Activated CD4-positive, alpha-beta T cell treated with anti-CD3 and anti-CD28 coated beads, Interleukin-2, amount 10 ng/mL, durations not matched to agents 7 days and 5 days (primary cell): ENCODE results near the gene ZNHIT3. TPM values are rescaled to one million over a fixed set of nuclear protein-coding genes. Genes with fewer than 3 reads are reported as not detected.
A peak's percentile ranks its signal among the peaks of the same experiment; 100 is the strongest.
"Not testable (repeated sequence)": the region's sequence is repeated elsewhere in the genome, so short reads cannot be mapped to it uniquely, and the experiment has no call there.

Source experiments
- CTCF ChIA-PET: fragments of 350-600 bp; sonication (Branson Sonifier 250); formaldehyde crosslinking; loops from one replicate; lab custom pipeline; 2021; ENCODE audit warnings: antibody characterized with exemption; lab: Charles Lee
- POLR2A ChIA-PET: fragments of 350-600 bp; sonication (Branson Sonifier 250); formaldehyde crosslinking; loops from one replicate; lab custom pipeline; 2021; ENCODE audit warnings: antibody characterized with exemption; lab: Charles Lee
- DNase-seq: peaks from one replicate; pipeline ENCODE4 v3.0.0-alpha.2; 2020
- H3K27ac Mint-ChIP-seq: one replicate; pipeline ENCODE4 v1.8.0; 2021; ENCODE audit warnings: mild to moderate bottlenecking, moderate library complexity, mixed read lengths
- H3K27me3 Mint-ChIP-seq: one replicate; pipeline ENCODE4 v1.8.0; 2021; ENCODE audit warnings: mixed read lengths
- H3K36me3 Mint-ChIP-seq: one replicate; pipeline ENCODE4 v1.8.0; 2021; ENCODE audit warnings: low read depth, mixed read lengths
- H3K4me1 Mint-ChIP-seq: one replicate; pipeline ENCODE4 v1.8.0; 2021; ENCODE audit warnings: mixed read lengths
- H3K4me3 Mint-ChIP-seq: one replicate; pipeline ENCODE4 v1.8.0; 2021; ENCODE audit warnings: mild to moderate bottlenecking, moderate library complexity, mixed read lengths
- H3K9me3 Mint-ChIP-seq: one replicate; pipeline ENCODE4 v1.8.0; 2021; ENCODE audit warnings: mixed read lengths
- total RNA-seq, 2 experiments: library from RNA; stranded (reverse); gene quantifications; one replicate each; pipeline ENCODE4 v1.2.3, GENCODE V29; 2021

The ZNHIT3 gene
- total RNA-seq, 2 experiments from 2014 or later: 35.2 to 36.0 TPM

DNA sequence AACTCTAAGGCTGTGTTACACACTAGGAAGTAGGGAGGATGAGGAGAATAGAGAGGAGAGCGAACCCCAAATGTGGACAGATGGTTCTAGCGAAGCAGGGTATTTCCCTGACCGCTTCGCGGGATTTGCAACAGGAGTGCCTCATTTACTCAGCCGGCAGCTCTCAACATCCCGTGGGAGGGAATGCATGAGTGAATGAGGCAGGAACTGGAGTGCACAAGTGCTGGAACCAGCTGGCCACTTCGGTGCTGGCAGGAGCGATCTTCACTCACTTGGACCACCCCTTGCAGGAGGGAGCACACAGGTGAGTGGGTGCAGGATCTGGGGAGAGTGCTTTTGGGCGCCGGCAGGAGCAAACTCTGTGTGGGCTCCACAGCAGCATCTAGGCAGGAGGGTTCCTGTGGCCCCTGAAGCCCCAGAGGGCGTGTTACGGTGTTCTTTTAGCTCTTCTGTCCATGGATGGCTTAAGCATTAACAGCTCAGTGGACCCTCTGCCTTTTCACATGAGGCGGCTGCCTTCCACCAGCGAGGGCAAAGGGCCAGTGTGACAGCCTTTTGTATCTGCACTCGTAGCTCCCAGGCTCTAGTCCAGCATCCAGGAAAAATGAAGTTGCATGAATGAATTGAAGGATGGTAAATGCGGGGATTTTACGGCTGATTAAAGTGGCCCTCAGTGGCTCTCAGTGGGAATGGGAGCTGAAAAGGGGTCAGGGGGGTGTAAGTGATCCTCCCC, 17.4 kb upstream of the ZNHIT3 start:
- POLR2A ChIA-PET: no interaction called here
- Mint-ChIP-seq H3K27me3 (peaks cover 17% of the 10 kb centered on the region), H3K9me3 (no peaks in the 10 kb centered on the region), H3K27ac (no peak overlapping the region), H3K4me1 (no peaks in the 10 kb centered on the region), H3K4me3 (no peak overlapping the region), H3K36me3 (no peaks in the 10 kb centered on the region)
- no peak for DNase-seq
- CTCF ChIA-PET: interaction anchor here (3.3 kb wide), 1 partner anchor 14 kb away, joined by 10 read pairs; no protein-coding TSS in a partner anchor

DNA sequence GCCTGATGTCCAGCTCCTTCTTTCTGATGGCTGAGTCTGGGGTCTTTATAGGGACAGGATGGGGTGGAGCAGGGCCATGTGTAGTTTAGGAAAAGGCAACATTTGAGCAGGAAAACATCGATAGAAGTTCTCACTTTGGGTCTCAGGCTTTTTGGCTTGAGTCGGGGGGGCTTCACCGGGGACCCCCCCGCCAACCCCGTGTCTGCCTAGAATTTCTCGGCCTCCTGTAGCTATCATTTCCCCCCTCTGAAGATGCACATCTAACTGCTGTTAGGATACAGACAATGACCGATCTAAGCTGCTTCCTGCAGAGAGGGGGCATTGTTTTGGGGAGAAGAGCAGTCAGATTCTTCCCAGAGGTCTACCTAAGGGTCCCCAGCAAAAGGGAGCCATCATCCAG, 16.7 kb upstream of the ZNHIT3 start:
- POLR2A ChIA-PET: no interaction called here
- CTCF ChIA-PET: interaction anchor here (3.3 kb wide), 1 partner anchor 13 kb away, joined by 10 read pairs; no protein-coding TSS in a partner anchor
- H3K4me3 Mint-ChIP-seq: no peak overlapping the region
- DNase-seq: no peak
- no peaks in the 10 kb centered on the region for H3K9me3 Mint-ChIP-seq
- peaks cover 19% of the 10 kb centered on the region for H3K27me3 Mint-ChIP-seq
- H3K36me3 Mint-ChIP-seq: no peaks in the 10 kb centered on the region
- H3K4me1 Mint-ChIP-seq: no peaks in the 10 kb centered on the region
- H3K27ac Mint-ChIP-seq: no peak overlapping the region

DNA sequence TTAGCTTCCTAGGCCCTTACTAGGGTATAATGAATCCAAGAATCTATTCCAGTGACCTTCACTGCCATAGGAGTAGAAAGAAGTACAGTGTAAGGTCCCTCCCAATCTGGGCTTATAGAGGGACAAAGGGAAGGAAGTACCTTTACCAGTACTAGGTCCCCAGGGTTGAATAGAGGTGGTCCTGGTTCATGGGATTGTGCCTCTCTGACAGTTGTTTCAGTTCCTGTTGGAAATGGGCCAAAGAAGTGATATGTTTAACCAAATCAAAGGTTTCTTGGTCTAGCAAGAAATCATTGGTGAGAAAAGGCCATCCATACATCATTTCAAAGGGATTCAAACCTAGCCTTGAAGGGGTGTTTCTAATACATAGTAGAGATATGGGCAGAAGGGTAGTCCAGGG, 16.0 kb upstream of the ZNHIT3 start:
- DNase-seq: no peak
- H3K27me3 Mint-ChIP-seq: peaks cover 18% of the 10 kb centered on the region
- no peak overlapping the region for H3K4me3 Mint-ChIP-seq
- no peaks in the 10 kb centered on the region for H3K9me3 Mint-ChIP-seq
- ChIA-PET POLR2A (no interaction called here), CTCF (interaction anchor here (3.3 kb wide), 1 partner anchor 12 kb away, joined by 10 read pairs; no protein-coding TSS in a partner anchor)
- H3K27ac Mint-ChIP-seq: no peak overlapping the region
- H3K36me3 Mint-ChIP-seq: no peaks in the 10 kb centered on the region
- no peaks in the 10 kb centered on the region for H3K4me1 Mint-ChIP-seq

GRCh38 chr17:36474571-36474970, 11.9 kb upstream of the ZNHIT3 start:
- no peak for DNase-seq
- H3K9me3 Mint-ChIP-seq: no peaks in the 10 kb centered on the region
- ChIA-PET CTCF (no interaction called here), POLR2A (no interaction called here)
- no peak overlapping the region for H3K4me3 Mint-ChIP-seq
- H3K27me3 Mint-ChIP-seq: peaks cover 23% of the 10 kb centered on the region
- H3K27ac Mint-ChIP-seq: no peak overlapping the region
- H3K4me1 Mint-ChIP-seq: no peaks in the 10 kb centered on the region
- H3K36me3 Mint-ChIP-seq: no peaks in the 10 kb centered on the region

GRCh38 chr17:36475346-36475970, 11.0 kb upstream of the ZNHIT3 start:
- H3K27ac Mint-ChIP-seq: no peak overlapping the region
- H3K36me3 Mint-ChIP-seq: no peaks in the 10 kb centered on the region
- POLR2A ChIA-PET: no interaction called here
- H3K4me3 Mint-ChIP-seq: no peak overlapping the region
- DNase-seq: no peak
- H3K27me3 Mint-ChIP-seq: peaks cover 26% of the 10 kb centered on the region
- CTCF ChIA-PET: no interaction called here
- no peaks in the 10 kb centered on the region for H3K4me1 Mint-ChIP-seq
- no peaks in the 10 kb centered on the region for H3K9me3 Mint-ChIP-seq

GRCh38 chr17:36481829-36482228, 4.7 kb upstream of the ZNHIT3 start:
- Mint-ChIP-seq H3K4me3 (no peak overlapping the region), H3K4me1 (peaks cover 31% of the 10 kb centered on the region), H3K9me3 (no peaks in the 10 kb centered on the region), H3K27ac (no peak overlapping the region), H3K36me3 (peaks cover 2% of the 10 kb centered on the region), H3K27me3 (peaks cover 28% of the 10 kb centered on the region)
- ChIA-PET POLR2A (no interaction called here), CTCF (interaction anchor here (0.6 to 1.9 kb wide), 2 partner anchors 10 to 19 kb away, joined by 4 to 13 read pairs; no protein-coding TSS in a partner anchor)
- no peak for DNase-seq

DNA sequence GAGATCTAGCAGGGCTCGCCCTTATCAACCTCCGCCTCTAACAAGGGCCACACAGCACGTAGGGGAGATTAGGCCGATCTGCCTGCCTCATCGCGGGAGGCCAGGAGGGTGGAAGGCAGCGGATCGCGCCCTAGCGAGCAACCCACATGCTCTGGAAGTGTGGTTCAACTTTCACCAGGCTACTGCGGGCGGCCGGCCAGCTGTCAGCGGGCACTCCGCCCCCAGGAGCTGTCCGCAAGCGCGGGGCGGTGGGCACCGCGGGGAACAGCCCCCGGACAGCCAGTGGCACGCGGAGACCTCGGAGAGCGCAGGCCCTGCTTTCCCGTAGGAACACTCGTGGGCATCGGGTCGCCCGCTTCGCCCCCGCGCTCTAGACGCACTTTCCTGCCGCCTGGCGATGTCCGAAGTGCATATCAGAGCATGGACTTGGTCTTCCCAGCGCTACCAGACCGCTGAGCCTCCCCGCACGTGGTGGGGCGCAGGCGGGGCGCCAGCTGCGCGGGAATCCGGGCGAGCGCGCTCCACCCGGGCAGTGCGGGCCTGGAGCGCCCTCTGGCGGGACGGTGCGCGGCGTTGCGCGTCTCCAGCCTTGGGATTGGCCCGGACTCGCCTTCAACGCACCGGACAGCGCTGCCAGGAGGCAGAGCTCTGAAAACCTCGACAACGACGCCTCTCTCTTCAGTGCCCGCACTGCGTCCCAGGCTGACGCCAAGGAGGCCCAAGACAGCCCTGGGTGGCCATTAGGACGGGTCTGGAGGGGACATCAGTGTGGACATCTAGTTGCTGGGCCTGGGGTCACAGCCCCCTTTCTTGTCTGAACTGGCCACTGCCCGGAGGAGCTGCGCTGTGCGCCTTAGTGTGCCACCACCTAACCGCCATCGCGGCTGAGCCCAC, 3.6 kb upstream of the ZNHIT3 start:
- no peaks in the 10 kb centered on the region for H3K9me3 Mint-ChIP-seq
- peaks cover 22% of the 10 kb centered on the region for H3K27me3 Mint-ChIP-seq
- ChIA-PET CTCF (interaction anchor here (0.5 to 1.9 kb wide), 9 partner anchors 9 to 844 kb away, joined by 3 to 13 read pairs (median 4); no protein-coding TSS in a partner anchor), POLR2A (no interaction called here)
- peaks cover 2% of the 10 kb centered on the region for H3K36me3 Mint-ChIP-seq
- peak; percentile 78 for DNase-seq
- H3K27ac Mint-ChIP-seq: peak overlapping the region; percentile 19
- peak overlapping the region; percentile 49 for H3K4me3 Mint-ChIP-seq
- peaks cover 40% of the 10 kb centered on the region for H3K4me1 Mint-ChIP-seq

GRCh38 chr17:36484021-36484420, 2.5 kb upstream of the ZNHIT3 start:
- H3K27me3 Mint-ChIP-seq: peaks cover 19% of the 10 kb centered on the region
- H3K9me3 Mint-ChIP-seq, H3K36me3 Mint-ChIP-seq, DNase-seq, H3K4me3 Mint-ChIP-seq, POLR2A ChIA-PET: not testable (repeated sequence)
- H3K4me1 Mint-ChIP-seq: peaks cover 44% of the 10 kb centered on the region
- peak overlapping the region; percentile 21 for H3K27ac Mint-ChIP-seq
- CTCF ChIA-PET: interaction anchor here (1.0 to 1.2 kb wide), 3 partner anchors 14 to 291 kb away, joined by 3 to 4 read pairs (median 3); no protein-coding TSS in a partner anchor

GRCh38 chr17:36485027-36485426, 1.5 kb upstream of the ZNHIT3 start:
- CTCF ChIA-PET: interaction anchor here (0.6 kb wide), 1 partner anchor 38 kb away, joined by 4 read pairs; no protein-coding TSS in a partner anchor
- Mint-ChIP-seq H3K27me3 (peaks cover 17% of the 10 kb centered on the region), H3K9me3 (no peaks in the 10 kb centered on the region), H3K36me3 (peaks cover 11% of the 10 kb centered on the region), H3K4me1 (peaks cover 49% of the 10 kb centered on the region), H3K4me3 (peak overlapping the region; percentile 94), H3K27ac (peak overlapping the region; percentile 9)
- POLR2A ChIA-PET: no interaction called here
- no peak for DNase-seq

DNA sequence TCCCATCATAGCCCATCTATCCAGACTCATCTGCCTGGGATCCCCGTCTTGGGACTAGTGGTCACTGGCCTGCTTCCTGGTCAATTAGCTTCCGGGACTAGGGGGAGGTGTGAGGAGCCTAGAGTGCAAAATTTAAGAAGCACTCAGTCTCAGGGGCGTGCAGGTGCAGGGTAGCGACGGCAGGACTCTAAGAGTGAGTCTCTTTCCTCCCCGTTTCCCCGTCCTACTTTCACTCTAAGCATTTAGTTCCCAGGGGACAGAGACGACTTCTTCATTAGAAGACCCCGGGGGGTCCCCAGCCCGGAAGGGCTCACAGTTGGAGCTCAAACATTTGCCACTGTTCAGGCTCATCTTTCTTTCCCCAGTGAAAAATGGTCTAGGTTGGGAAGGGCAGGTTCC, 677 bp upstream of the ZNHIT3 start:
- Mint-ChIP-seq H3K27me3 (peaks cover 14% of the 10 kb centered on the region), H3K27ac (peak overlapping the region; percentile 98), H3K9me3 (no peaks in the 10 kb centered on the region), H3K36me3 (peaks cover 15% of the 10 kb centered on the region), H3K4me1 (peaks cover 53% of the 10 kb centered on the region), H3K4me3 (peak overlapping the region; percentile 94)
- no peak for DNase-seq
- ChIA-PET POLR2A (interaction anchor here (0.7 kb wide), 1 partner anchor 13 kb away, joined by 3 read pairs; no protein-coding TSS in a partner anchor), CTCF (no interaction called here)

GRCh38 chr17:36493956-36494355, 7.5 kb downstream of the ZNHIT3 start:
- no peak for DNase-seq
- H3K4me3 Mint-ChIP-seq: no peak overlapping the region
- peaks cover 15% of the 10 kb centered on the region for H3K4me1 Mint-ChIP-seq
- H3K36me3 Mint-ChIP-seq: peaks cover 55% of the 10 kb centered on the region
- H3K9me3 Mint-ChIP-seq: no peaks in the 10 kb centered on the region
- H3K27ac Mint-ChIP-seq: no peak overlapping the region
- no peaks in the 10 kb centered on the region for H3K27me3 Mint-ChIP-seq
- POLR2A ChIA-PET: no interaction called here
- CTCF ChIA-PET: interaction anchor here (1.2 kb wide), 1 partner anchor 12 kb away, joined by 3 read pairs; no protein-coding TSS in a partner anchor

DNA sequence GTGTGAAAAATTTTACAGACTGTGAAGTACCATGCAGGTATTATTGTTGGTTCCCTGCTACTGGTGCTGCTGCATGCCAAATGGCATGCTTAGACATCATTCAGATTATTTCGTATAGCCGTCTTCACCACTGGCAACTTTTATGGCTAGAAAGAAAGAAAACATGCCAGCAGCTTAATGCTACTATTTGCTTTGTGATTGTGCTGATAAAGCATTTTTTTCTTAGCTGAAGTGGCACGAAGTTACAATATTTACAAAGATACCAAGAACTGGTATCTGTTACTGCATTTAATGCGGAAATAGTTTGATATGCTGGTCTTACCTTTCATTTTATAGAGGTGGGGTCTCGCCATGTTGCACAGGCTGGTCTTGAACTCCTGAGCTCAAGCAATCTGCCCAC, 8.2 kb downstream of the ZNHIT3 start:
- POLR2A ChIA-PET: interaction anchor here (0.6 kb wide), 1 partner anchor 11 kb away, joined by 3 read pairs; no protein-coding TSS in a partner anchor
- no peak for DNase-seq
- Mint-ChIP-seq H3K27ac (no peak overlapping the region), H3K4me1 (peaks cover 11% of the 10 kb centered on the region), H3K4me3 (no peak overlapping the region), H3K9me3 (no peaks in the 10 kb centered on the region), H3K36me3 (peaks cover 53% of the 10 kb centered on the region), H3K27me3 (no peaks in the 10 kb centered on the region)
- CTCF ChIA-PET: interaction anchor here (1.2 kb wide), 1 partner anchor 11 kb away, joined by 3 read pairs; no protein-coding TSS in a partner anchor
